Tibial nerve (tissue), 4 donors: ENCODE results near the gene SPEM2. TPM values are rescaled to one million over a fixed set of nuclear protein-coding genes. Genes with fewer than 3 reads are reported as not detected.

Experiments
- DNase-seq, 2 donors: peaks; one replicate each; pipeline ENCODE4 v3.0.0-alpha.2; 2019; ENCODE audit warnings: low spot score in 2 of 2
- H3K27ac ChIP-seq, 4 donors: fragments of 200-600 bp; sonication (generic) in 3 of 4; one replicate each; pipeline ENCODE4 v1.5.1; 2017 to 2019; ENCODE audit warnings: mild to moderate bottlenecking in 1 of 4
- H3K27me3 ChIP-seq, 2 donors: fragments of 200-600 bp; sonication (generic) in 1 of 2; one replicate each; pipeline versions ENCODE4 v1.5.1 to v1.6.0; 2017 to 2019
- H3K36me3 ChIP-seq, 3 donors: fragments of 200-600 bp; sonication (generic); one replicate each; pipeline ENCODE4 v1.5.1; 2018 to 2019
- H3K4me1 ChIP-seq, 4 donors: fragments of 200-600 bp; sonication (generic) in 3 of 4; one replicate each; pipeline ENCODE4 v1.5.1; 2017 to 2019
- H3K4me3 ChIP-seq, 4 donors: fragments of 200-600 bp; sonication (generic) in 3 of 4; one replicate each; pipeline ENCODE4 v1.5.1; 2017 to 2019; ENCODE audit warnings: mild to moderate bottlenecking in 1 of 4, moderate library complexity in 1 of 4
- H3K9me3 ChIP-seq, 4 donors: fragments of 200-600 bp; sonication (generic) in 3 of 4; one replicate each; pipeline ENCODE4 v1.5.1; 2017 to 2019
- CTCF ChIP-seq, 5 experiments: fragments of 200-600 bp in 3 of 5; fragments of 450-650 bp in 2 of 5; sonication (generic) in 3 of 5; IDR thresholded peaks; one replicate each; pipeline ENCODE4 v1.5.1; 2016 to 2019; ENCODE audit warnings: antibody characterized with exemption in 5 of 5, mild to moderate bottlenecking in 3 of 5, moderate library complexity in 2 of 5
- EP300 ChIP-seq, 2 donors: sonication (generic); formaldehyde crosslinking; IDR thresholded peaks; one replicate each; pipeline ENCODE4 v1.6.1; 2017; ENCODE audit warnings: antibody characterized with exemption in 2 of 2, mild to moderate bottlenecking in 1 of 2
- POLR2A ChIP-seq, 2 donors: fragments of 450-650 bp; IDR thresholded peaks; one replicate each; pipeline ENCODE4 v1.6.1; 2017; ENCODE audit warnings: antibody characterized with exemption in 2 of 2, mild to moderate bottlenecking in 2 of 2, moderate library complexity in 2 of 2
- WGBS, 2 donors: methylation state at CpG; one replicate each; pipeline ENCODE4 v1.1.5; 2018; 5-methylcytosine and 5-hydroxymethylcytosine counted together
- total RNA-seq, 4 donors: library from RNA; depleted of rRNA; stranded (reverse); fragments of >200 nt; gene quantifications; one replicate each; pipeline ENCODE4 v1.1.0, GENCODE V29; 2016

Gene SPEM2
- total RNA-seq, 4 donors from 2014 or later, result not detected

GRCh38 chr17:7423679-7424078, 1.7 kb upstream of the SPEM2 start:
- no peaks in the 10 kb centered on the region for H3K9me3 ChIP-seq
- no peaks in the 10 kb centered on the region for H3K4me1 ChIP-seq
- no peak overlapping the region for H3K27ac ChIP-seq
- WGBS, 2 donors, result 47 to 61% methylated on average over 4 of the region's 4 CpGs
- TF ChIP-seq EP300 (IDR thresholded peaks at IDR 0.05), result no peak
- no peak for TF ChIP-seq POLR2A (IDR thresholded peaks at IDR 0.05)
- no peak for TF ChIP-seq CTCF (IDR thresholded peaks at IDR 0.05)
- no peaks in the 10 kb centered on the region for H3K27me3 ChIP-seq
- DNase-seq, result no peak
- H3K4me3 ChIP-seq, result no peak overlapping the region
- H3K36me3 ChIP-seq, result no peaks in the 10 kb centered on the region

DNA sequence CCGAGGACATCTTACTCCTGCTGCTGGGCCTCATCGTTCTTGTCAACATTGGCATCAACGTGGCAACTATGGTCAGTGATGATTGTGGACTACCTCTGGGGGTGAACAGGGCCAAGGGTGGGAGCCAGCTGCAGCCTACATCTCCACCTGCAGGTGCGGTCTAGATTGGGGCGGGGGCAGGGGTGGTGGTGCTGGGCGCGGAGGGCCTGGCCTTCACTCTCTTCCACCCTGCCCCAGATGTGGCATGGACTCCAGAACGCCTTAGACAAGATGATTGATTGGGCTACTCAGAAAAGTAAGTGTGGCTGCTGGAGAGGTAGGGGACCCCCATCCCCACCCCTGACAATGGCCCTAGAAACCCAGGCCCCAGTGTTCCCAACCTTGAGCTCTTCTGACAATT, 340 bp downstream of the SPEM2 start:
- no peak for TF ChIP-seq POLR2A (IDR thresholded peaks at IDR 0.05)
- TF ChIP-seq EP300 (IDR thresholded peaks at IDR 0.05), result no peak
- TF ChIP-seq CTCF (IDR thresholded peaks at IDR 0.05), result no peak
- Histone ChIP-seq H3K36me3 (no peaks in the 10 kb centered on the region), H3K9me3 (no peaks in the 10 kb centered on the region), H3K4me1 (no peaks in the 10 kb centered on the region), H3K27me3 (no peaks in the 10 kb centered on the region), H3K4me3 (no peak overlapping the region), H3K27ac (no peak overlapping the region)
- no peak for DNase-seq
- WGBS, 2 donors, result 87 to 88% methylated on average over 8 of the region's 8 CpGs

GRCh38 chr17:7426203-7426863, 917 bp downstream of the SPEM2 start:
- Histone ChIP-seq H3K36me3 (no peaks in the 10 kb centered on the region), H3K9me3 (no peaks in the 10 kb centered on the region), H3K27me3 (no peaks in the 10 kb centered on the region), H3K27ac (no peak overlapping the region), H3K4me1 (no peaks in the 10 kb centered on the region), H3K4me3 (no peak overlapping the region)
- DNase-seq, result no peak
- TF ChIP-seq POLR2A (IDR thresholded peaks at IDR 0.05), result no peak
- no peak for TF ChIP-seq CTCF (IDR thresholded peaks at IDR 0.05)
- WGBS, 2 donors, result 92 to 94% methylated on average over 27 to 29 of the region's 33 CpGs

DNA sequence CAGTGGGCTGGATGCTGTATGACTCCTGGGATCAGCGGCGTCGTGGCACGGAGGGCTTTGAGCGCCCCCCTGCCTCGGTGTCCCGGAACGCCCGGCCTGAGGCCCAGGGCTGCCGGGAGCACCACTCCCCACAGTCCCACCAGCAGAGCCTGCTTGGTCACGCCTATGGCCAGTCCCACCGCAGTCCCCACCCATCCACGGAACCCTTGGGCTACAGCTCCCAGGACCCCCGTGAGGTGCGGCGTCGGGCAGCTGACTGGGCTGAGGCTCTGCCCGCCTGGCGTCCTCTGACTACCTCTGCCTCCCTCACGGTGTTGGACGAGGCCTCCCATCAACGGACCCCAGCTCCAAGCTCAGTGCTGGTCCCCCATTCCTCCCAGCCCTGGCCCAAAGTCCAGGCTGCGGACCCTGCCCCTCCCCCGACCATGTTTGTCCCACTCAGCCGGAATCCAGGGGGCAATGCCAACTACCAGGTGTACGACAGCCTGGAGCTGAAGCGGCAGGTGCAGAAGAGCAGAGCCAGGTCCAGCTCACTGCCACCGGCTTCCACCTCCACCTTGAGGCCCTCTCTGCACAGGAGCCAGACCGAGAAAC, 1.6 kb downstream of the SPEM2 start:
- no peaks in the 10 kb centered on the region for H3K36me3 ChIP-seq
- H3K4me1 ChIP-seq, result no peaks in the 10 kb centered on the region
- TF ChIP-seq POLR2A (IDR thresholded peaks at IDR 0.05) (no peak), CTCF (IDR thresholded peaks at IDR 0.05) (no peak), EP300 (IDR thresholded peaks at IDR 0.05) (no peak)
- H3K4me3 ChIP-seq, result no peak overlapping the region
- 89 to 90% methylated on average over 28 to 29 of the region's 29 CpGs for WGBS, 2 donors
- H3K9me3 ChIP-seq, result no peaks in the 10 kb centered on the region
- no peaks in the 10 kb centered on the region for H3K27me3 ChIP-seq
- DNase-seq, result no peak
- H3K27ac ChIP-seq, result no peak overlapping the region

GRCh38 chr17:7427549-7427948, 2.1 kb downstream of the SPEM2 start:
- no peaks in the 10 kb centered on the region for H3K36me3 ChIP-seq
- no peak for DNase-seq
- 87 to 91% methylated on average over 7 of the region's 7 CpGs for WGBS, 2 donors
- H3K9me3 ChIP-seq, result no peaks in the 10 kb centered on the region
- no peak for TF ChIP-seq CTCF (IDR thresholded peaks at IDR 0.05)
- no peaks in the 10 kb centered on the region for H3K27me3 ChIP-seq
- no peak overlapping the region for H3K4me3 ChIP-seq
- no peaks in the 10 kb centered on the region for H3K4me1 ChIP-seq
- no peak overlapping the region for H3K27ac ChIP-seq
